ENCODE measurements around the gene AKNA. TPM values are rescaled to one million over a fixed set of nuclear protein-coding genes. Genes with fewer than 3 reads are reported as not detected.

Gene AKNA
- total and polyA plus RNA-seq, 7 experiments from 2014 or later, result 20.5 to 403 (median 347) TPM

- no peak overlapping the region for H3K27ac Mint-ChIP-seq
- ChIA-PET CTCF (interaction anchor here (0.7 to 1.2 kb wide), 2 partner anchors 21 to 467 kb away, joined by 3 read pairs; no protein-coding TSS in a partner anchor), POLR2A (no interaction called here)
- H3K36me3 Mint-ChIP-seq, result no peaks in the 10 kb centered on the region
- DNase-seq, result peak in 1 of 9 donors; percentile 17
- intact Hi-C loops (cut with micrococcal nuclease), result no loop called here
- H3K27me3 ChIP-seq (ENCODE audit: control insufficient read depth in 2 of 2, insufficient read depth in 2 of 2, low read length in 2 of 2), result no peaks in the 10 kb centered on the region
- H3K9me3 ChIP-seq (ENCODE audit: control insufficient read depth in 2 of 3, low read length in 3 of 3), result no peaks in the 10 kb centered on the region
- no peak overlapping the region for H3K4me3 ChIP-seq (ENCODE audit: low read length)
- H3K27me3 Mint-ChIP-seq, result no peaks in the 10 kb centered on the region
- no peaks in the 10 kb centered on the region for H3K9me3 Mint-ChIP-seq
- H3K36me3 ChIP-seq (ENCODE audit: control insufficient read depth in 2 of 3, insufficient read depth in 3 of 3, low read length in 3 of 3), result no peaks in the 10 kb centered on the region
- H3K4me1 Mint-ChIP-seq, result peaks cover 0 to 16% (median 4%) of the 10 kb centered on the region in 7 donors
- H3K27ac ChIP-seq (ENCODE audit: low read depth, low read length), result no peak overlapping the region
- H3K4me3 Mint-ChIP-seq, result no peak overlapping the region
- no peak for ATAC-seq
- no peaks in the 10 kb centered on the region for H3K4me1 ChIP-seq (ENCODE audit: control insufficient read depth in 2 of 2, insufficient read depth in 2 of 2, low read length in 2 of 2)
Observed at GRCh38 chr9:114308361-114308950, 79.3 kb downstream of the AKNA start.

GRCh38 chr9:114307899-114308267 lies 79.9 kb downstream of the AKNA start:
- intact Hi-C loops (cut with micrococcal nuclease), result no loop called here
- no peaks in the 10 kb centered on the region for H3K36me3 ChIP-seq (ENCODE audit: control insufficient read depth in 2 of 3, insufficient read depth in 3 of 3, low read length in 3 of 3)
- Mint-ChIP-seq H3K27me3 (no peaks in the 10 kb centered on the region), H3K27ac (peak overlapping the region in 1 of 9 donors; percentile 64), H3K9me3 (no peaks in the 10 kb centered on the region), H3K4me1 (peaks cover 0 to 16% (median 4%) of the 10 kb centered on the region in 7 donors), H3K36me3 (no peaks in the 10 kb centered on the region), H3K4me3 (no peak overlapping the region)
- no peak overlapping the region for H3K27ac ChIP-seq (ENCODE audit: low read depth, low read length)
- ATAC-seq, result no peak
- no peaks in the 10 kb centered on the region for H3K4me1 ChIP-seq (ENCODE audit: control insufficient read depth in 2 of 2, insufficient read depth in 2 of 2, low read length in 2 of 2)
- no peak overlapping the region for H3K4me3 ChIP-seq (ENCODE audit: low read length)
- ChIA-PET CTCF (interaction anchor here (0.7 to 1.2 kb wide), 2 partner anchors 20 to 467 kb away, joined by 3 read pairs; no protein-coding TSS in a partner anchor), POLR2A (no interaction called here)
- H3K9me3 ChIP-seq (ENCODE audit: control insufficient read depth in 2 of 3, low read length in 3 of 3), result no peaks in the 10 kb centered on the region
- no peak for DNase-seq
- no peaks in the 10 kb centered on the region for H3K27me3 ChIP-seq (ENCODE audit: control insufficient read depth in 2 of 2, insufficient read depth in 2 of 2, low read length in 2 of 2)

- DNase-seq (peak in 1 of 9 donors; percentile 17), ATAC-seq (no peak)
- ChIA-PET CTCF (interaction anchor here (0.6 to 2.0 kb wide), 5 partner anchors 9 to 453 kb away, joined by 3 to 6 read pairs (median 3); no protein-coding TSS in a partner anchor), POLR2A (no interaction called here)
- Mint-ChIP-seq H3K36me3 (no peaks in the 10 kb centered on the region), H3K27me3 (no peaks in the 10 kb centered on the region), H3K4me1 (peaks cover 0 to 16% (median 4%) of the 10 kb centered on the region in 7 donors), H3K4me3 (no peak overlapping the region), H3K9me3 (no peaks in the 10 kb centered on the region), H3K27ac (no peak overlapping the region)
- H3K4me1 ChIP-seq (ENCODE audit: control insufficient read depth in 2 of 2, insufficient read depth in 2 of 2, low read length in 2 of 2), result no peaks in the 10 kb centered on the region
- H3K9me3 ChIP-seq (ENCODE audit: control insufficient read depth in 2 of 3, low read length in 3 of 3), result no peaks in the 10 kb centered on the region
- no peaks in the 10 kb centered on the region for H3K27me3 ChIP-seq (ENCODE audit: control insufficient read depth in 2 of 2, insufficient read depth in 2 of 2, low read length in 2 of 2)
- intact Hi-C loops (cut with micrococcal nuclease), result loop anchor here (1.0 kb wide), 2 partner anchors 149 to 222 kb away; partner anchors contain the start of gene COL27A1 (in 1 of the 2)
- H3K4me3 ChIP-seq (ENCODE audit: low read length), result no peak overlapping the region
- H3K27ac ChIP-seq (ENCODE audit: low read depth, low read length), result no peak overlapping the region
- H3K36me3 ChIP-seq (ENCODE audit: control insufficient read depth in 2 of 3, insufficient read depth in 3 of 3, low read length in 3 of 3), result no peaks in the 10 kb centered on the region
Observed at GRCh38 chr9:114304416-114305188, 83.2 kb downstream of the AKNA start.

- CTCF ChIA-PET, result interaction anchor here (1.0 to 2.0 kb wide), 2 partner anchors 201 to 221 kb away, joined by 3 to 6 read pairs; no protein-coding TSS in a partner anchor
- no peak overlapping the region for H3K4me3 Mint-ChIP-seq
- DNase-seq, result peak in 1 of 9 donors; percentile 16
- Histone ChIP-seq H3K27ac (ENCODE audit: low read depth, low read length) (no peak overlapping the region), H3K27me3 (ENCODE audit: control insufficient read depth in 2 of 2, insufficient read depth in 2 of 2, low read length in 2 of 2) (no peaks in the 10 kb centered on the region), H3K4me1 (ENCODE audit: control insufficient read depth in 2 of 2, insufficient read depth in 2 of 2, low read length in 2 of 2) (no peaks in the 10 kb centered on the region), H3K4me3 (ENCODE audit: low read length) (no peak overlapping the region), H3K36me3 (ENCODE audit: control insufficient read depth in 2 of 3, insufficient read depth in 3 of 3, low read length in 3 of 3) (no peaks in the 10 kb centered on the region), H3K9me3 (ENCODE audit: control insufficient read depth in 2 of 3, low read length in 3 of 3) (no peaks in the 10 kb centered on the region)
- POLR2A ChIA-PET, result no interaction called here
- H3K27ac Mint-ChIP-seq, result no peak overlapping the region
- no peaks in the 10 kb centered on the region for H3K9me3 Mint-ChIP-seq
- intact Hi-C loops (cut with micrococcal nuclease), result no loop called here
- no peak for ATAC-seq
- no peaks in the 10 kb centered on the region for H3K27me3 Mint-ChIP-seq
- no peaks in the 10 kb centered on the region for H3K36me3 Mint-ChIP-seq
- H3K4me1 Mint-ChIP-seq, result peaks cover 0 to 16% (median 4%) of the 10 kb centered on the region in 7 donors
Observed at GRCh38 chr9:114303977-114304376, 83.8 kb downstream of the AKNA start.

- Histone ChIP-seq H3K9me3 (ENCODE audit: control insufficient read depth in 2 of 3, low read length in 3 of 3) (no peaks in the 10 kb centered on the region), H3K27me3 (ENCODE audit: control insufficient read depth in 2 of 2, insufficient read depth in 2 of 2, low read length in 2 of 2) (no peaks in the 10 kb centered on the region), H3K36me3 (ENCODE audit: control insufficient read depth in 2 of 3, insufficient read depth in 3 of 3, low read length in 3 of 3) (no peaks in the 10 kb centered on the region), H3K4me1 (ENCODE audit: control insufficient read depth in 2 of 2, insufficient read depth in 2 of 2, low read length in 2 of 2) (no peaks in the 10 kb centered on the region), H3K4me3 (ENCODE audit: low read length) (no peak overlapping the region), H3K27ac (ENCODE audit: low read depth, low read length) (no peak overlapping the region)
- H3K9me3 Mint-ChIP-seq, result no peaks in the 10 kb centered on the region
- intact Hi-C loops (cut with micrococcal nuclease), result no loop called here
- ATAC-seq (no peak), DNase-seq (no peak)
- H3K36me3 Mint-ChIP-seq, result no peaks in the 10 kb centered on the region
- ChIA-PET CTCF (interaction anchor here (1.0 to 2.0 kb wide), 2 partner anchors 201 to 221 kb away, joined by 3 to 6 read pairs; no protein-coding TSS in a partner anchor), POLR2A (no interaction called here)
- H3K27ac Mint-ChIP-seq, result no peak overlapping the region
- H3K4me3 Mint-ChIP-seq, result no peak overlapping the region
- peaks cover 0 to 2% (median 0%) of the 10 kb centered on the region in 5 donors for H3K27me3 Mint-ChIP-seq
- H3K4me1 Mint-ChIP-seq, result peaks cover 0 to 16% (median 4%) of the 10 kb centered on the region in 7 donors
Observed at GRCh38 chr9:114303571-114303970, 84.2 kb downstream of the AKNA start.

DNA sequence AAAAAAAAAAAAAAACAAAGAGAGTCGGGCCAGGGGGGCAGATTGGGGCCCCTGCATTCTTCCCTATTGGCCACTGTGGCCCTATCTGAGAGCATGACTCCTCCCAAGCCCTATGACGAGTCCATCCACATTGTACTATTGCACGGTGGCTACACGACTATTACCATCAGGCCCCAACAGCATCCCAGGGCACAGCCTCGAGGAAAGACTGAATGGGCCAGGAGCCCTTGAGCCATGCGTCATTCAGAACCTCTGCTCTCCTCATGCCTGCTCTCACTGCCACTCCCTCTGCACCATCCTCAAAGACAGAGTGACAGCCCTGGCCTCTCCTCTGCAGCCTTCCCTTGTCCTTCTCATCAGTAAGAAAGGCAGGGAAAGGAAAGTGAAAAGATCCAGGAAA lies 85.1 kb downstream of the AKNA start:
- Mint-ChIP-seq H3K36me3 (no peaks in the 10 kb centered on the region), H3K27me3 (peaks cover 0 to 4% (median 0%) of the 10 kb centered on the region in 5 donors), H3K4me1 (peaks cover 0 to 16% (median 4%) of the 10 kb centered on the region in 7 donors), H3K9me3 (no peaks in the 10 kb centered on the region), H3K4me3 (no peak overlapping the region), H3K27ac (no peak overlapping the region)
- Histone ChIP-seq H3K27me3 (ENCODE audit: control insufficient read depth in 2 of 2, insufficient read depth in 2 of 2, low read length in 2 of 2) (no peaks in the 10 kb centered on the region), H3K27ac (ENCODE audit: low read depth, low read length) (no peak overlapping the region), H3K4me3 (ENCODE audit: low read length) (no peak overlapping the region), H3K4me1 (ENCODE audit: control insufficient read depth in 2 of 2, insufficient read depth in 2 of 2, low read length in 2 of 2) (no peaks in the 10 kb centered on the region), H3K36me3 (ENCODE audit: control insufficient read depth in 2 of 3, insufficient read depth in 3 of 3, low read length in 3 of 3) (no peaks in the 10 kb centered on the region), H3K9me3 (ENCODE audit: control insufficient read depth in 2 of 3, low read length in 3 of 3) (no peaks in the 10 kb centered on the region)
- intact Hi-C loops (cut with micrococcal nuclease), result no loop called here
- DNase-seq, result no peak
- POLR2A ChIA-PET, result no interaction called here
- ATAC-seq, result no peak
- CTCF ChIA-PET, result no interaction called here

Data from naive thymus-derived CD4-positive, alpha-beta T cell (primary cell).